Measurements from ENCODE around the gene MAML2.
A peak's percentile ranks its signal among the peaks of the same experiment; 100 is the strongest.

MAML2 gene

DNA sequence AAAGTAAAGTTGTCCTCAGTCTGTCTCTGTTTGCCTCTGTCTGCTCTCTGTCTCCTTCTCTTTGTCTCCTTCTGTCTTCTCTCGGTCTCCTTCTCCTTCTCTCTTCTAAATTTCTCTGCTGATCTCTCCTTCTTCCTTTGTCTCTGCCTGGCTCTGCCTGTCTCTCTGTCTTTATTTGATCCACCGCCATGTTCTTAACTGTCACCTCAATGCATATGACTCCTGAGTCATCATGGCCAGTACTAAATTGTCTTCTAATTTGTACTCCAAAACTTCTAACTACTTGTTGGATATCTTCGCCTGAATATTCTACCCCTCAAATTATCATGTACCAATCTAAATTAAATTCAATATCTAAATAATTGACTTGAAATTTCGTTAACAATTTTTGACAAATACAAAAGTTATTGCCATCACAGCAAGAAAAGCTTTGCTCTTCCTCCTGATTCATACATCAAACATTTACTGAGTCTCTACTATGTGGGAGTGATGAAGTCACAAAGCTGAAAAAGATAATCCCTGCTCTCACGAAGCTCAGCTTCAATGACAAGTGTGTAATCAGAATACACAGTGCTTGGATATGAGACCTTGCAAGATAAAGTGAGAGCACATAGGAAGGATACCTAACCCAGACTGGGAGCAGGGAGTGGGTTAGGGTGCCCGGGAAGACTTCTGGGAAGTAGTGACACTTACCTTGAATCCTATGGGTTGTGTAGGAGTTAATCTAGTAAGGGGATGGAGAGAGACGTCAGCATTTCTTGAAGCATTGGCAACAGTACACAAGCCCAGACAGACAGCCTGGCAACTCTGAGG lies 193.0 kb downstream of the MAML2 start:
- Histone ChIP-seq H2AK5ac (ENCODE audit: low read length) (no peak overlapping the region), H3K79me1 (ENCODE audit: low read length) (no peaks in the 10 kb centered on the region), H3K18ac (ENCODE audit: low read length) (no peak overlapping the region), H3K9ac (ENCODE audit: low read length) (no peak overlapping the region), H3K56ac (ENCODE audit: low read length) (no peak overlapping the region), H3K4ac (ENCODE audit: low read depth, low read length) (no peak overlapping the region), H4K5ac (ENCODE audit: low read length) (no peak overlapping the region), H4K8ac (ENCODE audit: low read depth, low read length) (no peak overlapping the region), H3K4me3 (ENCODE audit: low read length) (no peak overlapping the region), H2BK5ac (ENCODE audit: low read length) (no peak overlapping the region), H2BK120ac (ENCODE audit: low read depth, low read length) (no peak overlapping the region), H2BK15ac (replicated peaks; ENCODE audit: low read depth) (no peak overlapping the region), H3K4me1 (ENCODE audit: control insufficient read depth, low read depth, low read length) (peaks cover 9% of the 10 kb centered on the region), H3K79me2 (ENCODE audit: control insufficient read depth, insufficient read depth, low read length) (no peaks in the 10 kb centered on the region), H3K23ac (ENCODE audit: low read length) (no peak overlapping the region), H3K4me2 (ENCODE audit: low read length) (no peak overlapping the region), H3K27ac (ENCODE audit: low read depth, low read length) (no peak overlapping the region), H3K36me3 (ENCODE audit: control insufficient read depth, insufficient read depth, low read length) (no peaks in the 10 kb centered on the region), H3K27me3 (ENCODE audit: insufficient read depth, low read length, poor library complexity) (no peaks in the 10 kb centered on the region)
- 92% methylated on average over 2 of the region's 7 CpGs for WGBS (ENCODE audit: extremely low coverage, insufficient coverage, low lambda C conversion rate)
- no peak for DNase-seq

DNA sequence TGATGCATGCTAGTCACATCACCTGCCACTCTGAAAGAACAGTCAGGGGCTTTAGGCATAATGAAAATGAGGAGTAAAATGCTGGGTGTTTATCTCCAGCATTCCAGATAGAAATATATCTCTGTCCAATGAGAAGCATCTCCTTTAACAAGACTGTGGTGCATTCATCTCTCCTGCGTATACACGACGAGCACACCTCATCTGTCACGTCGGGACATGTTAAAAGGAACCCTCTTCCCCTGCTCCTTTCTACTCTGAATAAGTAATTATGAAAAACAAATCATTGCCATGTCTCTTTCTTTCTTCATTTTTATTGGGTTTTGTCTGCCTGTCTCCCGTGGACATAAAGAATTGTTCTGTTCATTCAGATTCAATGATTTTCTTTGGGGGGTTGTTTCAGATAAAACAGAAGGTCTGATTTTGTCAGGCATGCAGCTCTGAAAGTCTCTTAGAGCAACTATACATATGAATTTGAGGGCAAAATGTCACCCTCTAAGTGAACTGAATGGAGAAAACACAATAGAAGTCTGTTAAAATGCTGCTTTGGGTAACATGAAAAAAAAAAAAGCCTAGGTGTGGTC lies 195.0 kb downstream of the MAML2 start:
- H3K4me1 ChIP-seq (ENCODE audit: control insufficient read depth, low read depth, low read length) = peaks cover 2% of the 10 kb centered on the region
- H3K23ac ChIP-seq (ENCODE audit: low read length) = no peak overlapping the region
- H3K36me3 ChIP-seq (ENCODE audit: control insufficient read depth, insufficient read depth, low read length) = no peaks in the 10 kb centered on the region
- no peak overlapping the region for H2BK5ac ChIP-seq (ENCODE audit: low read length)
- no peak overlapping the region for H3K56ac ChIP-seq (ENCODE audit: low read length)
- no peak overlapping the region for H3K4ac ChIP-seq (ENCODE audit: low read depth, low read length)
- H2BK15ac ChIP-seq (replicated peaks; ENCODE audit: low read depth) = no peak overlapping the region
- H3K4me3 ChIP-seq (ENCODE audit: low read length) = no peak overlapping the region
- no peak for DNase-seq
- no peaks in the 10 kb centered on the region for H3K79me2 ChIP-seq (ENCODE audit: control insufficient read depth, insufficient read depth, low read length)
- H4K8ac ChIP-seq (ENCODE audit: low read depth, low read length) = no peak overlapping the region
- no peak overlapping the region for H3K4me2 ChIP-seq (ENCODE audit: low read length)
- no peak overlapping the region for H3K9ac ChIP-seq (ENCODE audit: low read length)
- no peak overlapping the region for H2AK5ac ChIP-seq (ENCODE audit: low read length)
- H2BK120ac ChIP-seq (ENCODE audit: low read depth, low read length) = no peak overlapping the region
- no peaks in the 10 kb centered on the region for H3K79me1 ChIP-seq (ENCODE audit: low read length)
- H3K27me3 ChIP-seq (ENCODE audit: insufficient read depth, low read length, poor library complexity) = no peaks in the 10 kb centered on the region
- H3K18ac ChIP-seq (ENCODE audit: low read length) = no peak overlapping the region
- no peak overlapping the region for H3K27ac ChIP-seq (ENCODE audit: low read depth, low read length)
- WGBS (ENCODE audit: extremely low coverage, insufficient coverage, low lambda C conversion rate) = no CpG with 5 or more reads among the region's 6 CpGs
- no peak overlapping the region for H4K5ac ChIP-seq (ENCODE audit: low read length)

DNA sequence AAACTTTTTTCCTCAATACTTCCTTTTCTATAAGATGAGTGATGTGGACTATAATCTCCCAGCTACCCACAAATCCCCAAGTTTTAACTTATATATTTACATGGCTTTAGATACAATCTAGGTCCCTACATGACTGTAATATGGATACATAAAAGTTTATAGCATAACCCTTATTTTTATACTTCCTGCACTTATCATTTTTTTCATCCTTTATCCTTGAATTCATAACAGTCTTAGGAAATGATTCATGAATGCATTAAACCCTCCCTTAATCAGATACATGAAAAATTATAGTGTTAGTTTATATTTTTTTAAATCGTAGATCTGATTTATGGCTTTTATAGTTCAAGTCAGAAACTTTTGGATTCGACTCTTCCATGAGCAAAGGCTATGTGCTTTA lies 195.8 kb downstream of the MAML2 start:
- Histone ChIP-seq H2BK5ac (ENCODE audit: low read length) (no peak overlapping the region), H3K18ac (ENCODE audit: low read length) (no peak overlapping the region), H4K8ac (ENCODE audit: low read depth, low read length) (no peak overlapping the region), H2BK120ac (ENCODE audit: low read depth, low read length) (no peak overlapping the region), H3K56ac (ENCODE audit: low read length) (no peak overlapping the region), H3K27me3 (ENCODE audit: insufficient read depth, low read length, poor library complexity) (no peaks in the 10 kb centered on the region), H3K4me3 (ENCODE audit: low read length) (no peak overlapping the region), H3K4ac (ENCODE audit: low read depth, low read length) (no peak overlapping the region), H2BK15ac (replicated peaks; ENCODE audit: low read depth) (no peak overlapping the region), H3K23ac (ENCODE audit: low read length) (no peak overlapping the region), H3K4me2 (ENCODE audit: low read length) (no peak overlapping the region), H3K79me1 (ENCODE audit: low read length) (no peaks in the 10 kb centered on the region), H3K9ac (ENCODE audit: low read length) (no peak overlapping the region), H3K79me2 (ENCODE audit: control insufficient read depth, insufficient read depth, low read length) (no peaks in the 10 kb centered on the region), H2AK5ac (ENCODE audit: low read length) (no peak overlapping the region), H4K5ac (ENCODE audit: low read length) (no peak overlapping the region), H3K4me1 (ENCODE audit: control insufficient read depth, low read depth, low read length) (peaks cover 2% of the 10 kb centered on the region), H3K27ac (ENCODE audit: low read depth, low read length) (no peak overlapping the region), H3K36me3 (ENCODE audit: control insufficient read depth, insufficient read depth, low read length) (no peaks in the 10 kb centered on the region)
- DNase-seq = no peak
- no CpG with 5 or more reads among the region's 2 CpGs for WGBS (ENCODE audit: extremely low coverage, insufficient coverage, low lambda C conversion rate)

DNA sequence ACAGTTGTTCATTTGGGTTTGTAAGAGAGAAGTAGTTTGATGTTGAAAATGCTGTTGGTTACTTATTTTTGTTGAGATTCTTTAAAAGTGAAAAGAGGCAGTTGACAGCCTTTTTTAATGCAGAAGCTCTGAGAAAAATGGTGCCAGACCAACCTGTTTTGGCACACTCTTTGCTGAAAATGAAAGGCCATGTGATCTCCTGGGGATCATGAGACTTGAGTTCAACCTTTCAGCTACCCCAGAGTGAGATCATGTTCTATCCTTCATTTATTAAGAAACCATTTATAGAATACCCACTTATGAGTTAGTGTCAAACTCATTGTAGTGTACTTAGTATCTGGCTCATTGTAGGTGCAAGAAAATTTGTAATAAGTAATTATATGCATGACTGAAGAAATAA lies 196.2 kb downstream of the MAML2 start:
- no peak overlapping the region for H4K5ac ChIP-seq (ENCODE audit: low read length)
- H3K23ac ChIP-seq (ENCODE audit: low read length) = no peak overlapping the region
- no peak overlapping the region for H3K4ac ChIP-seq (ENCODE audit: low read depth, low read length)
- DNase-seq = no peak
- H2BK15ac ChIP-seq (replicated peaks; ENCODE audit: low read depth) = no peak overlapping the region
- no peak overlapping the region for H4K8ac ChIP-seq (ENCODE audit: low read depth, low read length)
- no peaks in the 10 kb centered on the region for H3K36me3 ChIP-seq (ENCODE audit: control insufficient read depth, insufficient read depth, low read length)
- no peak overlapping the region for H3K4me3 ChIP-seq (ENCODE audit: low read length)
- no peak overlapping the region for H2AK5ac ChIP-seq (ENCODE audit: low read length)
- peaks cover 2% of the 10 kb centered on the region for H3K4me1 ChIP-seq (ENCODE audit: control insufficient read depth, low read depth, low read length)
- H2BK5ac ChIP-seq (ENCODE audit: low read length) = no peak overlapping the region
- H3K27me3 ChIP-seq (ENCODE audit: insufficient read depth, low read length, poor library complexity) = no peaks in the 10 kb centered on the region
- no peaks in the 10 kb centered on the region for H3K79me2 ChIP-seq (ENCODE audit: control insufficient read depth, insufficient read depth, low read length)
- H2BK120ac ChIP-seq (ENCODE audit: low read depth, low read length) = no peak overlapping the region
- H3K79me1 ChIP-seq (ENCODE audit: low read length) = no peaks in the 10 kb centered on the region
- no peak overlapping the region for H3K18ac ChIP-seq (ENCODE audit: low read length)
- H3K4me2 ChIP-seq (ENCODE audit: low read length) = no peak overlapping the region
- no peak overlapping the region for H3K56ac ChIP-seq (ENCODE audit: low read length)
- H3K27ac ChIP-seq (ENCODE audit: low read depth, low read length) = no peak overlapping the region
- H3K9ac ChIP-seq (ENCODE audit: low read length) = no peak overlapping the region

DNA sequence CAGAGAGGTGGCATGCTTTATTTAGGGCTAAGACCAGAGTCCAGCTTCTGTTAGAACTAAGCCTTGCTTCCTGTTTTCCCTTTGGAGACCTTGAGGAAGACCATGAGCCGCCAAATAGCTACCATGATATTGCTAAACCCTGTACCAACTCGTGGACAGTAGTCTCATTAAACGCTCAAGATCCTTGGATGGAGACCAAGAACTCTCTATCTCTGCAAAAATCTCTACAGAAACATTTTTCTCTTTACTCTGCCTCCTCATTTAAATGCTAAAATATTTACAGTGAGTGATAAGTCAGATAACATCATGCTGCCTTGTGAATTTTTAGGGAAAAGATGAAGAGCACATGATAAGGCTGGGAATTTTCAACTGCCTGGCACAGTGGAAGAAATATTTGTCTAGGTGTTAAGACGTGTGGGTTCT lies 197.8 kb downstream of the MAML2 start:
- WGBS (ENCODE audit: extremely low coverage, insufficient coverage, low lambda C conversion rate) = no CpG with 5 or more reads among the region's 4 CpGs
- no peak overlapping the region for H3K4me2 ChIP-seq (ENCODE audit: low read length)
- no peaks in the 10 kb centered on the region for H3K79me1 ChIP-seq (ENCODE audit: low read length)
- no peak overlapping the region for H4K8ac ChIP-seq (ENCODE audit: low read depth, low read length)
- H4K5ac ChIP-seq (ENCODE audit: low read length) = no peak overlapping the region
- H3K4ac ChIP-seq (ENCODE audit: low read depth, low read length) = no peak overlapping the region
- H3K4me3 ChIP-seq (ENCODE audit: low read length) = no peak overlapping the region
- no peak overlapping the region for H2BK5ac ChIP-seq (ENCODE audit: low read length)
- H3K27me3 ChIP-seq (ENCODE audit: insufficient read depth, low read length, poor library complexity) = no peaks in the 10 kb centered on the region
- H3K23ac ChIP-seq (ENCODE audit: low read length) = no peak overlapping the region
- DNase-seq = no peak
- H3K27ac ChIP-seq (ENCODE audit: low read depth, low read length) = no peak overlapping the region
- no peaks in the 10 kb centered on the region for H3K79me2 ChIP-seq (ENCODE audit: control insufficient read depth, insufficient read depth, low read length)
- no peaks in the 10 kb centered on the region for H3K36me3 ChIP-seq (ENCODE audit: control insufficient read depth, insufficient read depth, low read length)
- no peak overlapping the region for H2BK120ac ChIP-seq (ENCODE audit: low read depth, low read length)
- H2BK15ac ChIP-seq (replicated peaks; ENCODE audit: low read depth) = no peak overlapping the region
- H3K9ac ChIP-seq (ENCODE audit: low read length) = no peak overlapping the region
- H3K56ac ChIP-seq (ENCODE audit: low read length) = no peak overlapping the region
- H2AK5ac ChIP-seq (ENCODE audit: low read length) = no peak overlapping the region
- H3K4me1 ChIP-seq (ENCODE audit: control insufficient read depth, low read depth, low read length) = peaks cover 2% of the 10 kb centered on the region
- H3K18ac ChIP-seq (ENCODE audit: low read length) = no peak overlapping the region

DNA sequence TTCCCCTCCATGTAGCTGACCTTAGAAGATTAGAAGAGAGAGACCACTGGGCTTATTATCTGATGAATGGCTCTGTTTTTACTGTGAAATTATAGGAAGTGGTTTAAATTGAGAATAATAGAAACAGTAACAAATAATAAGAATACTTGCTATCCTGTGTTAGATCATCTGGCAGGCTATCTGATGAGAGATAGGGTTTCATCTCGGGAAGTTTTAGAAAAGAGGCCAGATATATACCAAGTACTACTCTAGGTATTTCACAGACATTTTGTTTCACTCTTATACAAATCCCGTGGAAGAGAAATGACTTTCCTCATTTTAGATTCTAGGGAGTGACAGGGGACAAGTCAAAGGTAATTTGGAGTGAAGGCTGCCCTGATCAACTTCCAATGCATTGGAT lies 198.4 kb downstream of the MAML2 start:
- H2BK5ac ChIP-seq (ENCODE audit: low read length) = no peak overlapping the region
- peaks cover 2% of the 10 kb centered on the region for H3K4me1 ChIP-seq (ENCODE audit: control insufficient read depth, low read depth, low read length)
- no peak overlapping the region for H3K4me3 ChIP-seq (ENCODE audit: low read length)
- no peaks in the 10 kb centered on the region for H3K36me3 ChIP-seq (ENCODE audit: control insufficient read depth, insufficient read depth, low read length)
- H2AK5ac ChIP-seq (ENCODE audit: low read length) = no peak overlapping the region
- H3K18ac ChIP-seq (ENCODE audit: low read length) = peak overlapping the region; percentile 18
- H3K56ac ChIP-seq (ENCODE audit: low read length) = no peak overlapping the region
- no CpG with 5 or more reads among the region's 2 CpGs for WGBS (ENCODE audit: extremely low coverage, insufficient coverage, low lambda C conversion rate)
- no peak overlapping the region for H2BK120ac ChIP-seq (ENCODE audit: low read depth, low read length)
- H3K23ac ChIP-seq (ENCODE audit: low read length) = no peak overlapping the region
- H3K9ac ChIP-seq (ENCODE audit: low read length) = no peak overlapping the region
- DNase-seq = no peak
- no peak overlapping the region for H4K8ac ChIP-seq (ENCODE audit: low read depth, low read length)
- H2BK15ac ChIP-seq (replicated peaks; ENCODE audit: low read depth) = no peak overlapping the region
- H3K79me1 ChIP-seq (ENCODE audit: low read length) = no peaks in the 10 kb centered on the region
- H3K27ac ChIP-seq (ENCODE audit: low read depth, low read length) = no peak overlapping the region
- no peak overlapping the region for H4K5ac ChIP-seq (ENCODE audit: low read length)
- no peak overlapping the region for H3K4me2 ChIP-seq (ENCODE audit: low read length)
- no peaks in the 10 kb centered on the region for H3K27me3 ChIP-seq (ENCODE audit: insufficient read depth, low read length, poor library complexity)
- H3K4ac ChIP-seq (ENCODE audit: low read depth, low read length) = no peak overlapping the region
- H3K79me2 ChIP-seq (ENCODE audit: control insufficient read depth, insufficient read depth, low read length) = no peaks in the 10 kb centered on the region
